ENCODE results near the gene SFRP4.

The SFRP4 gene

DNA sequence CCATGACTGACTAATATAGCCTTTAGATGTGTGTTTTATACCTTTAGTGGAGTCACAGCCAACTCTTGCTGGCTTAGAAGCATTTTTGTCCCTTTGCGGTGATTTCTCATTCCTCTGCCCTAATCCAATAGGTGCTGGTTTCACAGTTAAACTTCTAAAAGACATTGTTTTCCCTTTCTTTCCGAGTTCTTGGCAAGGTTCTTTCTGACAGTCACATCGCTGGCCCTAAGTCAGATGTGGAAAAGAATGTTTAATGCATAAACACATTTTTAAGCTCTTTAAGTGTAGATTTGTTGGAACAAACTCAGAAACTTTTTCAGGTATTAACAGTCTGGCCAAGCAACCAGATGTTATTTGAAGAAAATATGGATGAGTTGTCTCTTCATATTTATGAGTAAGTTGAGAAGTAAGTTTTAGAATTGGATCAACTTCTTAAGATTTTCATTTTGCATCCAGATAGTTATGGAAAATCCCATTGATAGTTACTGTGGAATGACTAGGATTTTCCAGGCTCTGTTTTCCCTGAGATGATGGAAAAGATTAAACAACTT lies 7.9 kb upstream of the SFRP4 start:
- DNase-seq = no peak

- no peak for DNase-seq
These were observed 7.4 kb upstream of the SFRP4 start for GRCh38 chr7:37923996-37924395.

GRCh38 chr7:37921876-37922275 lies 5.3 kb upstream of the SFRP4 start:
- DNase-seq = no peak

GRCh38 chr7:37920849-37921805 lies 4.5 kb upstream of the SFRP4 start:
- DNase-seq = no peak

DNA sequence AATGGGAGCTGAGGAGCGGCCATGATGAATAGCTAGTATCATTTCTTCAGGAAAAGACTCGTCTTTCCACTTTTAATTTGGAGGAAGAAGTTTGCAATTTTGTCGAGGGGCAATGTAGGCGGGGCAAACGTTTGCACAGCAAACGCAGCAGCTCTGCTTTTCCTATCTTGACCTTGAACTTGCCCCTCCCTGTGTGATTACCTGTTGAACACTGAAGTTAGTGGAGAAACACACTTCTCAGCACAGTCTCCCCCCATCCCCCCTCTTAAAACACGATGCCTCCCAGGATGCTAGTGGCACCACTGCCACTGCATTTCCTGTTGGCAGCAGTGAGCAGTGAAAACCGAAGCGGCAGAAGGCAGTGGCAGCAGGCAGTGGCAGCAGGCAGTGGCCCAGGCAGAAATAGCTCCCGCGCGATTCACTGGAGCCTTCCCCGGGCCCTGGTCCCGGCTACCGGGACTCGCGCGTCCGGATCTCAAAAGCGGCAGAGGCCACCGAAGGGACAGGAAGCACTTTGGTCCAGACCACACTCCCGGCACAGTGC lies 3.8 kb upstream of the SFRP4 start, which contains the start of gene EPDR1:
Gene EPDR1, plus strand, starts transcription at position 336 of the 544 bp plus-strand sequence. CDS start 300 bp downstream, outside the sequence.
- peak; percentile 34 for DNase-seq

DNA sequence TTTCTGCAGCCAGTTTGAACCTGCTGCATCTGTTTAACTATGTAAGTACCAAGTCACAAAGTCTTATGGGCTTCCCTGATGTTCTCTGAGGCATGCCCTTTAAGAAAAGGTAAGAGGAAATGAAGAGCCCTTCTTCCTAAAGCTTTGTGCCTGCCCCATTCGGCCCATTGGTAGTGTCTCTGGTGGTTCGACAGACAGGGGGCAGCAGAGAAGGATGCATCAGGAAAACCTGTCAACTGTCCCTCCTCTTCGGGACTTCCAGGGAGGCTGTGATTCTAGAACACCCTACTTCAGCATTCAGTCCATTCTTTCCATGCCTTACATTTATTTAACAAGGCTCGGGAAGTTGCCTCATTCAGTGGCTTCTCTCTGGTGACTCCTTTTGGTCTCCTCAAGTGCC lies 1.9 kb upstream of the SFRP4 start:
- no peak for DNase-seq

DNA sequence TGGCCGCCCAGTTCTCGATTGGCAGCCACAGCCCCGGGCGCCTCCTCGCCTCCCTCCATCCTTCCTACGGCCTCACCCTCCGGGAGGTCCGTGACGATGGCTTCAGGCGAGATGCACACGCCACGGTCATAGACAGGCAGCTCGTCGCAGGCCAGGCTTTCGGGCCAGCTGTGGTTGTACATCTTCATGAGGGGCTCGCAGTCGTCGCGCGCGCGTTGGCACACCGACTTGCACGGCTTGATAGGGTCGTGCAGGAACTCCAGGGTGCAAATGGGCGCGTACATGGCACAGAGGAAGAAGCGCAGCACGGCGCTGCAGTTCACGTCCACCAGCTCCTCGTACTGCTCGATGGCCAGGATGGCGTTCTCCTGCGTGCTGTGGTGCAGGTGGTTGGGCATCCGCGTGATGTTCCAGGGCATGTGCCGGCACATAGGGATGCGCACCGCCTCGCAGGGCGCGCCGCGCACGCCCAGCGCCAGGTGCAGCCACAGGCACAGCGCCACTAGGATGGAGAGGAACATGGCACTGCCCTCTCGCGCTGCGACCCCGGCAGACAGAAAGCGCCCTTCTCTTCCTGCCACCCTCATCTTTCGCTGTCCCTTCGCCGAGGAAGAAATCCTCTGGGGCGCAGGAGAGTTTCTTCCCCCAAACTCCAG lies 472 bp downstream of the SFRP4 start:
- no peak for DNase-seq

GRCh38 chr7:37915438-37915837 lies 1.2 kb downstream of the SFRP4 start:
- no peak for DNase-seq

DNA sequence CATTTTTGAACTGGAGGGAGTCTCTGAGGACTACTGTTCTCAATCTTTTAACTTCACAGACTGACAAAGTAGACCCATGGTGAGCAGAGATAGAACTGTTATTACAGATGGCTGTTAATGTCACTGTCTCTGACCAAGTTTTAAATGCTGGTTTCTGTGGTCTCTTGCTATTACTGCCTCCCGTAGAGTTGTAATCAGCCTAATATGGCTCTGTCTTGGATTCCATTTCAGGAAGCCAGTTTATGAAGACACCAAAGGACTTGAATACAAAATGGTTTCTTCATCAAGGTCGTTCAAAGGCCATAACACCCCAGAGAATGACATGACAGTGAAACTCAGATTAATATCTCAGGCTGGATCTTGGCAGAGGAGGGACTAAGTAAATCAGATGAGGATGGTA lies 3.9 kb downstream of the SFRP4 start:
- DNase-seq = no peak

GRCh38 chr7:37908221-37908788 lies 8.3 kb downstream of the SFRP4 start:
- peak; percentile 53 for DNase-seq

- DNase-seq = no peak
These were observed 14.6 kb downstream of the SFRP4 start for GRCh38 chr7:37901890-37902524.

GRCh38 chr7:37901236-37901827 lies 15.3 kb downstream of the SFRP4 start:
- no peak for DNase-seq

GRCh38 chr7:37899712-37900247 lies 16.8 kb downstream of the SFRP4 start:
- DNase-seq = no peak

DNA sequence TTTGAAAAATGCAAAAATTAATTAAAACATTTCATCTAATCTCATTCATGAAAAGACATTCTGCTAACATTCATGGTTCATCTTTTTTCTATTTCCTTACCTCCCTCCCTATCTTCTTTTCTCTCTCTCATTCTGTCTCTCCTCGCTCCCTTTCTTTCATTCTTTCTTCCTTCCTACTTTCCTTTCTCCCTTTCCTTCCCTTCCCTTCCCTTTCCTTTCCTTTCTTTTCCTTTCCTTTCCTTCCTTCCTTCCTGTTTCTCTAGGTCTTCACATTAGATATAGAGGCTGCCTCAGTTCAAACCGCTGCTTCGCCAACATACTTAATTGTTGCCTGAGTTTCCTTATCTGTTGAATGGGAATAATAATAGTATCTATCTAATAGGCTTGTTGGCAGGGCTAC lies 21.9 kb downstream of the SFRP4 start:
- no peak for DNase-seq

DNA sequence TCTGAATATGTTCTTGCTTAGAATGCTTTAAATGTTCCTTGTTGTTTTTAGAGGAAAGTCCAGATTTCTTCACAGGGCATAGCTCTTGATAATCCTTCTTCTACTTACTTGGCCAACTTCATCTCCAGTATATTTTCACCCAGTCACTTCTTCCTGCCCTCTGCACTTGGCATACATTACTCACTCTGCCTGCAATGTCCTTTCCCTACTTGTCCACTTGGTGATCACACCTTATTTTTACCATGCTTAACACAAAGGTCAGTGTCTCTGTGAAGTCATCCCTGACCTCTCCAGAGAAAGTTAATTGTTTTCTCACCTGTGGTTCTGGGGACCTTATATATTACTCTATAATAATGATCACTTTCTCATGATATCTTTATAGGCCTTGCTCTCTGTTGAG lies 23.3 kb downstream of the SFRP4 start:
- DNase-seq = no peak

- no peak for DNase-seq
These were observed 34.5 kb downstream of the SFRP4 start for GRCh38 chr7:37882086-37882485.

Data from GOT3 (cell line).